Measurements from ENCODE around the gene MYL4. TPM values are rescaled to one million over a fixed set of nuclear protein-coding genes. Genes with fewer than 3 reads are reported as not detected.
"Not testable (repeated sequence)": the region's sequence is repeated elsewhere in the genome, so short reads cannot be mapped to it uniquely, and the experiment has no call there.

MYL4 gene
- total and polyA plus RNA-seq, 12 donors: 33.9 to 459 (median 92.5) TPM

DNA sequence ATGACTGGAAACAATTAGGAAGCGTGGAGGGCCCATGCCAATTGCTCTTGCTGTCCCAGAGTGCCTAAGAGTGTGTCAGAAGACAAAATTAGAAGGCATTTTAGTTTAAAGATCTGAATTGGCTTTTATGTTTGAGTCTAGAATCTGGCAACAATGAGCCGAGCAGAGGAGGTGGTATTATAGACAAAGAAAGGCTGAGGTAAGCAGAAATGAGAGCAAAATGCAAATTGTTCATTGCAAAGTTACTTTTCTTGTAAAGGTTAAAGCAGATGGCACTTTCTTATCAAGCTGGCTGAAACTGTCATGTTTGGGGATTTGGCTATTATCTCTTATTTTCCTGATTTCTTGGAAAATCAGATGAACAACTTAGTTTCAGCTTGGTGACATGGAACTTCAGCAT lies 3.3 kb downstream of the MYL4 start:
- intact Hi-C loops (cut with DNase I): no loop called here
- peaks cover 0 to 28% (median 19%) of the 10 kb centered on the region in 9 donors for H3K4me1 ChIP-seq
- DNase-seq (no peak), ATAC-seq (no peak)
- H3K27ac ChIP-seq: no peak overlapping the region
- H3K4me3 ChIP-seq: no peak overlapping the region
- H3K36me3 ChIP-seq: no peaks in the 10 kb centered on the region
- no peaks in the 10 kb centered on the region for H3K9me3 ChIP-seq
- H3K27me3 ChIP-seq: no peaks in the 10 kb centered on the region
- WGBS, 2 donors: 77% methylated on average over 2 of the region's 2 CpGs
- TF ChIP-seq, protein P1, sequence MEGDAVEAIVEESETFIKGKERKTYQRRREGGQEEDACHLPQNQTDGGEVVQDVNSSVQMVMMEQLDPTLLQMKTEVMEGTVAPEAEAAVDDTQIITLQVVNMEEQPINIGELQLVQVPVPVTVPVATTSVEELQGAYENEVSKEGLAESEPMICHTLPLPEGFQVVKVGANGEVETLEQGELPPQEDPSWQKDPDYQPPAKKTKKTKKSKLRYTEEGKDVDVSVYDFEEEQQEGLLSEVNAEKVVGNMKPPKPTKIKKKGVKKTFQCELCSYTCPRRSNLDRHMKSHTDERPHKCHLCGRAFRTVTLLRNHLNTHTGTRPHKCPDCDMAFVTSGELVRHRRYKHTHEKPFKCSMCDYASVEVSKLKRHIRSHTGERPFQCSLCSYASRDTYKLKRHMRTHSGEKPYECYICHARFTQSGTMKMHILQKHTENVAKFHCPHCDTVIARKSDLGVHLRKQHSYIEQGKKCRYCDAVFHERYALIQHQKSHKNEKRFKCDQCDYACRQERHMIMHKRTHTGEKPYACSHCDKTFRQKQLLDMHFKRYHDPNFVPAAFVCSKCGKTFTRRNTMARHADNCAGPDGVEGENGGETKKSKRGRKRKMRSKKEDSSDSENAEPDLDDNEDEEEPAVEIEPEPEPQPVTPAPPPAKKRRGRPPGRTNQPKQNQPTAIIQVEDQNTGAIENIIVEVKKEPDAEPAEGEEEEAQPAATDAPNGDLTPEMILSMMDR (IDR thresholded peaks at IDR 0.05): no peak

DNA sequence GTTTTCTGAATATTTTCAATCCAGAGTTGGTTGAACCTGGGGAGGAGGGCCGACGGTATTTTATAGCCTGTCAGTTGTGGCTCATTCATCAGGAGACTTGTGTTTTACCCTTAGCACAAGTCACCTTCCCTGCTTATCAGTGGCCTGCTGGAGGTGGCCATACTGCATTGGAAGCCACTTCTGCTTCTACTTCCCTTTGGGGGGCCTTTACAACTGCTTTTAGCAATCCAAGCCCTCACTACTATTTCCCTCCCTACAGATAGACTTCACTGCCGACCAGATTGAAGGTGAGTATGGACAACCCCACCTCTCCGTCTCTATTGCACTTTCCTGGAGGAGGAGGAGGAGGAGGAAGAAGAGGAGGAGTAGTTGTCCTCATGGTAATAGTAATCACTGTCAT lies 4.4 kb downstream of the MYL4 start:
- 77 to 78% methylated on average over 4 of the region's 4 CpGs for WGBS, 2 donors
- DNase-seq: no peak
- intact Hi-C loops (cut with DNase I): no loop called here
- Histone ChIP-seq H3K27ac (no peak overlapping the region), H3K9me3 (no peaks in the 10 kb centered on the region), H3K4me3 (no peak overlapping the region), H3K4me1 (peaks cover 0 to 35% (median 19%) of the 10 kb centered on the region in 9 donors), H3K27me3 (no peaks in the 10 kb centered on the region), H3K36me3 (no peaks in the 10 kb centered on the region)
- TF ChIP-seq, protein P1 (IDR thresholded peaks at IDR 0.05): no peak
- no peak for ATAC-seq

DNA sequence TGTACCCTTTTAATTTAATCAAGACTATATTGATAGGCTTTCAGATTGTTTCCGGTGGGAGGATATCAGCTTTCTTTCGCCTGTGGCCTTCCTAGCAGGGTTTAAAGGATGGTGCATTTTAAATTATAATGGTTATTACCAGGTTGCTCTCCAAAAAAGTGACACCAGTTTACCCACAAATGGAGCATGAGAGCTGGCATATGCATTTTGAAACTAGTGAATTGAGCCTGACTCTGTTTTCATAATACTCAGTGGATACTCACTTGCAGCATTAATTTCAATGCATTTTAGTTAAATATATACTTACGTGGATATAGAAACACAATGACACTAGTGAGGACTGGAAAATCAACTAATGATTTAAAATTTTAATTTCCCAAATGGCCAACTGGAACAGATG lies 5.8 kb downstream of the MYL4 start:
- intact Hi-C loops (cut with DNase I): no loop called here
- no peak overlapping the region for H3K4me3 ChIP-seq
- WGBS, 2 donors: 78 to 88% methylated on average over 3 of the region's 3 CpGs
- H3K27ac ChIP-seq: no peak overlapping the region
- no peak for ATAC-seq
- H3K36me3 ChIP-seq: no peaks in the 10 kb centered on the region
- TF ChIP-seq, protein P1 (IDR thresholded peaks at IDR 0.05): no peak
- H3K9me3 ChIP-seq: no peaks in the 10 kb centered on the region
- no peaks in the 10 kb centered on the region for H3K27me3 ChIP-seq
- no peak for DNase-seq
- peaks cover 0 to 40% (median 20%) of the 10 kb centered on the region in 9 donors for H3K4me1 ChIP-seq

DNA sequence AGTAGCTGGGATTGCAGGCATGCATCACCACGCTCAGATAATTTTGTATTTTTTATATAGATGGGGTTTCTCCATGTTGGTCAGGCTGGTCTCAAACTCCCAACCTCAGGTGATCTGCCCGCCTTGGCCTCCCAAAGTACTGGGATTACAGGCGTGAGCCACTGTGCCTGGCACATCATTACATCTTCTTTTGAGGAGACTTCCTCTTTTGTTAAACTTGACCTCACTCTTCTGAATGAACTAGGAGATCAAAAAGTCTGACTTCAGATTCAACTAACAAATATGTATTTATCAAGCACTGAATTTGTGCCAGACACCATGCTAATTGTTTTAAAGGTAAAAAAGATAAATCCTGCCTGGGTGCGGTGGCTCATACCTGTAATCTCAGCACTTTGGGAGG lies 7.7 kb downstream of the MYL4 start:
- H3K4me1 ChIP-seq: peaks cover 2 to 40% (median 16%) of the 10 kb centered on the region in 9 donors
- ATAC-seq; H3K27ac ChIP-seq; H3K27me3 ChIP-seq; H3K9me3 ChIP-seq; H3K36me3 ChIP-seq; H3K4me3 ChIP-seq; DNase-seq; intact Hi-C loops (cut with DNase I): not testable (repeated sequence)
- 91 to 94% methylated on average over 4 of the region's 4 CpGs for WGBS, 2 donors

DNA sequence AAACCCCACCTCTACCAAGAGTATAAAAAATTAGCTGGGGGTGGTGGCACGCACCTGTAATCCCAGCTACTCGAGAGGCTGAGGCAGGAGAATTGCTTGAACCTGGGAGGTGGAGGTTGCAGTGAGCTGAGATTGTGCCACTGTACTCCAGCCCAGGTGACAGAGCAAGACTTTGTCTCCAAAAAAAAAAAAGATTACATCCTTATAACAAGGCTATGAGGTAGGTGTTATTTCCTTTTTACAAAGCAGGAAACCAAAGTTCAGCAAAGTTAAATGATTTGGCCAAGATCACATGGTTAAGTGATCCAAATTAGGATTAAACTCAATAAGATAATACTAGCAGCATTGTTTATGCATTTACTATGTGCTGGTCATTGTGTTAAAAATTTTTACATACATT lies 8.1 kb downstream of the MYL4 start:
- 62 to 90% methylated on average over 2 of the region's 2 CpGs for WGBS, 2 donors
- intact Hi-C loops (cut with DNase I); H3K9me3 ChIP-seq; H3K27ac ChIP-seq; ATAC-seq; DNase-seq; H3K36me3 ChIP-seq; H3K4me3 ChIP-seq; H3K27me3 ChIP-seq: not testable (repeated sequence)
- peaks cover 2 to 40% (median 16%) of the 10 kb centered on the region in 9 donors for H3K4me1 ChIP-seq
